CD4-positive, alpha-beta T cell treated with Interleukin-4 for 1 hour (primary cell): ENCODE data around the gene TM7SF3.
"Not testable (repeated sequence)": the region's sequence is repeated elsewhere in the genome, so short reads cannot be mapped to it uniquely, and the experiment has no call there.

ENCODE experiments used
- DNase-seq, 2 donors: peaks; one replicate each; pipeline ENCODE4 v3.0.0-alpha.2; 2020 to 2022

TM7SF3 gene

DNA sequence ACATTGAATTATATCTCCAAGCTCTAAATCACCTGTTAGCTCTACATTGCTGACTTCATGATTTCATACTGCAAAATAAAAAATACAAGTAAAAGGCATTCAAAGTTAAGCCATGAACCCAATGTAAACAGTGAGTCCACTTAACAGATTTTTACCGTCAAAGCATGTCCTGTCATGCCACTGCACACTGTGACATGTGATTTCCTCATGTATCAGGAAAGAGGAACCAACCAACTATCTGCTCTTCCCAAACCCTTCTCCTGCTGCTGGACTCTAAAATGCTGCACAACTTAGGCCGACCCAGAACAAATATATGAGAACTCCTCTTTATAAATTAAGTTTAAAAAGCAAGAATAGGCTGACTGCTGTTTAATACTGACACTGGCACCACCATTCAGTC is 37.5 kb downstream of the TM7SF3 start:
- no peak for DNase-seq

DNA sequence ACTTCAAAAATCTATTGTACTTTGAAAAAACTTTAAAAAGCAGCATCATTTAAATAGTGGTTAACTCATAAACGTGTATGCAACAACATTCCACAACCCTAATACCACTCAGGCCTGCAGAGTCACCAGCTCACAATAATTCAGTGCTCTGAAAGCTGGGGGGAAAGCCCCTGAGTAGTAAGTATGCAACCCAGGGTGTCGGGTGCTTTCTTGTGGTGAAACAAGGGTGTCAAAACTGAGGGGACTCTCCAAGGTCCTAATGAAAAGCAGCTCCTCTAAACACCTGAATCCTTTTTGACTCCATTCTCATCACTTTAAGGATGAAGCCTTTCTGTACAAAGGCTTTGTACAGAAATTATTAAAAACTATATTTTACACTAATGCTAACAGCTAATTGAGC is 42.2 kb downstream of the TM7SF3 start:
- DNase-seq: peak; percentile 63 to 78

DNA sequence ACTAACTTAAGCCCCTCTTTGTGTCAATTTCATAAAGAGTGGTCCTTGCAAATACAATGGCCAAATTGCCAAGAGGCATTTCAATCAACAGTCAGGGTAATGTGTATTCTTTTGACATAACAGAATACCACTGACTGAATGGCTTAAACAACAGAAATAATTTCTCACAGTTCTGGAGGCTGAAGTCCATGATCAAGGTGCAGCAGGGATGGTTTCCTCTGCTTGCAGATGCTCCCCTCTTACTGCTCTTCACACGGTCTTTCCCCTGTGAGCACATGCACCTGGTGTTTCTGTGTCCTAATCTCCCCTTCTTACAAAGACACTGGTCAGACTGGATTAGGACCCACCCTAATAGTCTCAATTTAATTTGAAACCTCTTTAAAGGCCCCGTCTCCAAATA is 44.0 kb downstream of the TM7SF3 start:
- DNase-seq: no peak

DNA sequence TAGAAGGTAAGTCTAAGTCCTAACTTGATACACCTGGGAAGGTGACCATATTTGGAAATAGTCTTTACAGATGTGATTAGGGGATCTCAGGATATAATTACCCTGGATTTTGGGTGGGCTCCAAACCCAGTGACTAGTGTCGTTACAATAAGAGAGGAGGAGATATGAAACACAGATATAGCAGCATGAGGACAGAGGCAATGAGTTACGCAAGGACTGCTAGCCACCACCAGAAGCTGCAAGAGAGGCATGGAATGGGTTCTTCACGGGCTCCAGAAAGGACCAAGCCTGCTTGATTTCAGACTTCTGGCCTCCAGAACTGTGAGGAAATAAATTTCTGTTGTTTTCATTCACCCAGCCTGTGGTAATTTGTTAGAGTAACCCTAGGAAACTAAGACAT is 47.3 kb downstream of the TM7SF3 start:
- DNase-seq: no peak

DNA sequence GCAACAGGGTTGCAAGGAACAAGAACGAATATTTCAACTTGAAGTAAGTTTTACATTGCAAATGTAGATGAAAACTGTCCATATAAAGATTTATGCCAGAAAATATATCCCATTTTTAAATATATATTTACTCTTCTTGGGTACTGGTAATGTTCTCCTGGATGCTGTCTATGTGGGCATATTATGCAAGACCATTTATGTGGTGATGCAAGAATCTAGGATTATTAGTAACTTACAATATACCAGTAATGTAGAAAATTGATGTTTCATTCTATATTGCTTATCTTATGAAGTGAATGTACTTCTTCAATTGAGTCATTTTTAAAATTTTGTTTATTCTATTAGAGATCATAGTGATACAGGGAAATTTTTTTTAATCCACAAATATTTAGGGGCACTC is 50.8 kb downstream of the TM7SF3 start:
- DNase-seq: no peak

DNA sequence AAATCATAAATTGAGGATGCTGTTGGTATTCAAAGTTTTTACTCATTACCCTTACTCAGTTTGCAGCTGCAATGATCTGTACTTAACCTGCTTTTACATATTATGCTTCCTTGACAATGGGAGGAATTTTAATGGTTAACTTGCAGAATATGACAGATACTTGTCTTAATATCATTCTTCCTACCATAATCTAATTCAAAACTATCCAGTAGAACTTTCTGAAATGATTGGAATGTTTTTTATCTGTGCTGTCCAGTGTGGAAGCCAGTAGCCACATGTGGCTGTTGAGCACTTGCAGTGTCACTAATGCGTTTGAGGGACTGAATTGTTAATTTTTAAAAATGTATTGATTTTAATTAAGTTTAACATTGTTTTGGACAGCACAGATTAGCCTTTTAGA is 52.4 kb downstream of the TM7SF3 start:
- DNase-seq: no peak

DNA sequence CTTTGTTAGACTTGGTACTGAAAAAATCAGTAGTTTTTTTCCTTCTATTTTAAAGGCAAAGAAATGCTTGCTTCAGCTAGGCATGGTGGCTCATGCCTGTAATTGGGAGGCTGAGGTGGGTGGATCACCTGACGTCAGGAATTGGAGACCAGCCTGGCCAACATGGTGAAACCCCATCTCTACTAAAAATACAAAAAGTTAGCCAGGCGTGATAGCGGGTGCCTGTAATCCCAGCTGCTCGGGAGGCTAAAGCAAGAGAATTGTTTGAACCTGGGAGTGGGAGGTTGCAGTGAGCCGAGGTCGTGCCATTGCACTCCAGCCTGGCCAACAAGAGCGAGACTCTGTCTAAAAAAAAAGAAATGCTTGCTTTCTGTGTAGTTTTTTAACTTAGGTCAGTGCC is 52.8 kb downstream of the TM7SF3 start:
- not testable (repeated sequence) for DNase-seq

DNA sequence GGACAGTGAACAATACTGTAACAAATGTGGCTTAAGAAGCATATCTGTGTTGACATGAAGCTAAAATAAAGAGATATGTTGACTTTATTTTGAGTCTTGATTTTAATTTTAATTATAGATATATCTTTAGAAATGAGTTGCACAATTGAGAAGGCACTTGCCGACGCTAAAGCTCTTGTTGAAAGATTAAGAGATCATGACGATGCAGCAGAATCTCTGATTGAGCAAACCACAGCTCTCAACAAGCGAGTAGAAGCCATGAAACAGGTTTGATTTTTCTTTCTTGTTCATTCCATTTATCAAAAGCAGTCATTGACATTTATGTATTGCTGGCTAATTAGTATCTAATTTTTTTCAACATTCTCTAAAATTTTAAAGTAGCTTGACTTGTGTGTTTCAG is 60.2 kb downstream of the TM7SF3 start:
- DNase-seq: no peak

DNA sequence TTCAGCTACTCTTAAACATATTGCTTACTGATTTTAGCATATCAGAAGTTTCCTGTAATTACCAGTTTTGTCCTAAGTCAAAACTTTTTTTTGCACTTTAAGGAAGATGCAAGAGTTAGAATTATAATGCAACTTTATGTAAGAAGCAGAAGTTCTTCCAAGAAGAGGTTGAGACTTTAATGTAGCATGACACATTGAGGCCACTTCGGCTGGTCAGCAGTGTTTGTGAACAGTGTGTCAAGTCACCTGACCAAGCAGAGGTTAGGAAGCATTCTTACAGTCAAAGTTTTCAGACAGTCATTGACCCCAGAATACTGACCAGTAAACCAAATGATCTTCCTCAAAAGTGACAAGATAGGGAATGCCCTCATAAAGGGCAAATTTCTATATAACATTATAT is 60.7 kb downstream of the TM7SF3 start:
- DNase-seq: peak in 1 of 2 donors; percentile 44

DNA sequence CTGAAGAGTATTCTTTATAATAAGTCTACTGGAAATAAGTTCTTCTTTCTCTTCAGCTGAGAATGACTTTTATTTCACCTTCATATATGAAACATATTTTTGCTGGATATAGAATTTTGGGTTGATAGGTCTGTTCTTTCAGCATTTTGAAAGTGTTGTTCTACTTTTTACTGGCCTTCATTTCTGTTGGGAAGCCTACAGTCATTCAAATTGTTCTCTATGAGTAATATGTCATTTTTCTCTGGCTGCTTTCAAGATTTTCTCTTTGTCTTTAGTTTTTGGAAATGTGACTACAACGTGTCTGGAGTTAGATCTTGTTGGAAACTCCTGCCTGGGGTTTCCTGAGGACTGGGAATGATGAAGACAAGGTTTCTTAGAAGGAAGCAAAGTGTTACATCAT is 65.9 kb downstream of the TM7SF3 start:
- no peak for DNase-seq

DNA sequence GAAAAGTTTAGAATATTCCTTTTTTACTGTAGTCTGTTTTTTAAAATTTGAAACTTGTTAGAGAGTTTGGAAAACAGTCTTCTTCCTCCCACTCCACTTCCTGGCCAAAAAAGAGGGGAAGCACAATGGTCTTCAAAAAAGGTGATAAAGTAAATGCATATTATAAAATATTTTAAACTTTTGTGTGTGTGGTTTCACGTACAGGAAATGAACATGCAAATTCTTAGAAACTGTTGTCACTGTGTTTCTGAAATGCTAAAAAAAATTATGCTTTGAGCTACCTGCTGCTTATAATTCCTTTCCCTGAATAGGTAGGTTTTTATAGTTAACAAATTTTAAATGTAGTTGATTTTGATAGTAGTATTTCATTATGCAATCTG is 73.0 kb downstream of the TM7SF3 start:
- DNase-seq: peak in 1 of 2 donors; percentile 68

DNA sequence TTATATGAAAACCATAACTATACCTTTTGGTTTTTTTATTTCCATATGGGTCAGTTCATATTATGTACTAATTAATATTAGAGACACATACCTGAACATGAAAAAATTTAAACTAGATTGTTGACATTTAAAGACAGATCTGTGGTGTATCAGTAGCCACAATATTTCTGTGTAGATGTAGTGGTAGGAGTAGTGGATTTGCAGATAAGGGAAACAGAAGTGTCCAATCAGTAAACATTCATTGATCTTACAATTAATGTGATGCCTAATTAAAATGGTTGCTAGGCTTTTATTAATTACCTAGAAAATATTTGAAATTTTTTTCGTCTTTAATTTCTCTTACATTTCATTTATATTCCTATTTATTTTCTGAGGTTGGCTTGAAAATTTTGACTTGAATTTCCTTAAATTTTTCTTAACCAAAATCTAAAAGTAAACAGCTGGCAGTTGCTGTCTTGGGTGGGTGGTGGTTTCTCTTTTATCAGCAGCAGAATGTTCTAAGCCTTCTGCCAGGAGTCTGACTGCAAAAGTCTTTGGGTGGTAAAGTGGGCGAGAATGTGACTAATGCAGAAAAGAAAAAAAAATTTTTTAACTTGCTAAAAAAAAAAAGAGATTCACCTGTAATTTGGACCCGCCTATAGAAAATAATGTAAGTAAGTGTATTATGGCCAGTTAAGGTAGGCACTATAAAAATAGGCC is 73.5 kb downstream of the TM7SF3 start:
- DNase-seq: peak in 1 of 2 donors; percentile 62

DNA sequence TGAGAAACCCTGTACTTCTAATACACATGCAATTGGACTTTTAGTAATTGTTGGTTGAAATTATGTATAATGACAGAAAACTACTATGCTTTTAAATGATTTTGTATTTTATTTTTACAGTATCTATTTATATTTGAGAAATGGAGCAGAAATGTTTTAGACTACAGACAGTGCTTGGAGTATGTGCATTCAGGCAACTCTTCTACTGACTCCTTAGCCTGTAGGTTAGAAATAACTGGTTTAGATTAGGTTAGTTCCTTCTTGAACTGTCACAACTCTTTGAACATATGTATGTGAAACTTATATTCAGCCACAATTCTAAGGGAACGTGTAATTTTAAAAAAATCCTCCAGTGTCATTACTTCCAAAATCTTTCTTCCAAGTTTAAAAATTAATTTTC is 74.2 kb downstream of the TM7SF3 start:
- DNase-seq: no peak

DNA sequence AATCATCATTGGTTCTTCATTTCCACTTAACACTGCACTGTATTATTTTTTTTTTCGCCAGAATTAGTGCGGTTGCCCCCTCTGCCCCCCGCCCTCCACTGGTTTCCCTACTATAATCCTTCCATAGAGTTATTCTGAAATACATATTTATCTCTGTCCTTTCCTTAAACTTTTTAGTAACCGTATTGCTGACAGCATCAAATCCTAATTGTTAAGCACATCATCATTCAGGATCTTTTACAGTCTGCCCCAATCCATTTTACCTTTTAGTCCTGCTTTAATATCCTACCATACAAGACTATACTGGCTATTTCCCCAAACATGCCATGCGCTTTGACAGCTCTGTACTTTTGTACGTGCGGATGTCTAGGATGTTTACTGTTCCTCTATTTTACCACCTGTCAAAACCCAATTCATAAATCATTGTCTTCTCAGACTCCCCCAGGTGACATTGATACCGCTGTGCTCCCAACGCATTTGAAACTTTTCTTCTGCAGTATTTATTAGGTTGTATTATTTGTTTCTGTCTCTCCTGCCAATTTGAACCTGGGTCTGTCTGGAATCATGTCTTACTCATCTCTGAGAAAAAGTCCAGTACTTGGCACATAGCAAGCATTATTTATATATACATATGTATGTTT is 74.9 kb downstream of the TM7SF3 start:
- peak in 1 of 2 donors; percentile 30 for DNase-seq

DNA sequence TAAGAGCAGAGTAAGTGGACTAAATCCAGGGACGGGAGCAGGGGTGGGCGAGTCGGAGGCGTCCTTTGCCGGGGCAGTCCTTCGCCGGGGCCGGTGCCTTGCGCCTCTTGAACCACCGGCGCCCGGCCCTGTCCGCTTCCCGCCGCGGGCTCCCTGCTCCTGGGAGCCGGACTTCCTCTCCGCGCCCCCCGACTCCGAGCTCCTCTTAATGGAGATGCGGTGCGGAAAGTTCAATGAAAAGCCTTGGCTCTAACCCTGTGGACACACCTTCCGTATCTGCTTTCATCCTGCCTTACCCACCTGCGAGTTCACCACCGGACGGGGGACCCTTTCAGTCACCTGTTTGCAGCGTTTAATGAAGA is 75.5 kb downstream of the TM7SF3 start:
- DNase-seq: peak in 1 of 2 donors; percentile 42

DNA sequence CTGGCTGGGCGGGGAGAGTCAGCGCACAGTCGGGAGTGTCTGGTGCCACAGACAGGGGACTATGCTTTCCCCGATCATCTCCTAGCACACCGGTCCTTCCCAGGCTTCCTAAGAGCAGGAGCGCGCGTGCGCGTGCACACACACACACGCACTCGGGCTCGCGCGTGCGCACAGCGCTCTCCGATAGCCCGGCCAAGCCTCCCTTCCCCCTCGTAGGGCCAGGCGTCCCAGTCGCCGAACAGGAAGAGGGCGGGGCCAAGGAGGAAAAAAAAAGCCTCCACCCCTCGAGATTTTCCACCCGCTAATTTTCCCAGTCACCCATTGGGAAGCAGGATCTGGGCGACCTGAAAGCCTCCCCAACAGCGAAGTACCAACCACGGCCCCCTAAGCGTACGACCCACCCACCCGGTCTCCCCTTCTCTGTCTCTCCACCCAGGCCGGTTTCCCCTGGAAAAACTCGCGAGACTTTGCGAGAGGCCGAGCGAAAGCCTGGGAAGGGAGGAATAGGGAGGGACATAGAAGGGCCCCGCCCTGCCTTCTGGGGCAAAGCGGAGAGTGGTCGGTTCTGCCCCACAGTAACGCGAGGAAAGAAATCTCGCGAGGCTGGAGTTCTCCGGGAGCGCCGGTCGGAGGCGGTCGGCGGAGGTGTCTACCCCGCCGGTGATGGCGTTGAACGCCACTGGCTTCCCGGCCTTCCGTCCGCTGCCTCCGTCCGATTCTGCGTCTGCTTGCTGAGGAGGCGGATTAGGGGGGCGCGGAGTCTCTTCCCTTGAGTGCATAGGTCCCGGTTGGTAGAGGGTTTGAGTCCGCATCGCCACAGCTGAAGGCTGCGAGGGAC is 76.1 kb downstream of the TM7SF3 start, which contains the start of the genes FGFR1OP2 and INTS13:
Gene FGFR1OP2 (plus strand): TSS at position 608 of the 838 bp plus-strand sequence. CDS start 15,689 bp downstream, outside the sequence.
Gene INTS13 (minus strand): TSS at position 119 of the 838 bp plus-strand sequence. CDS start 1,178 bp downstream, outside the sequence.
- DNase-seq: peak; percentile 98

DNA sequence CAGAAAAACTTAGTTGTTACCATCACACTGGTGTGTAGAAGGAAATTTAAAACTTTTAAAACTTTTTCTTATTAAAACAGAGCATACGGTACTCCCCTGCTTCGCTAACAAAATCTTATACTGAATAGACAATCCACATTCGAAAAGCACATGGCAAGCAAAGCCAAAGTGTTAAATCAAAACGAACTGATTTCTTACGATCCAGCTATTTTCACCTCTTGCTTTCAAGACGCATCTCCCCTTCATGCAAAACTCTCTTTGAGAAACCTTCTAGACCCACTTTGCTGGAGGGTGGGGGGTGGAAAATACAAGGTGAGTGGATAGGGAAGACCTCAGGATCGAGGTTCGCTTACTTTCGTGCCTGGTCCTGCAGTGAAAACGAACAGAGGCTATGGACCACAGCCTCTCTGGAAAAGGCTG is 76.7 kb downstream of the TM7SF3 start:
- DNase-seq: no peak

DNA sequence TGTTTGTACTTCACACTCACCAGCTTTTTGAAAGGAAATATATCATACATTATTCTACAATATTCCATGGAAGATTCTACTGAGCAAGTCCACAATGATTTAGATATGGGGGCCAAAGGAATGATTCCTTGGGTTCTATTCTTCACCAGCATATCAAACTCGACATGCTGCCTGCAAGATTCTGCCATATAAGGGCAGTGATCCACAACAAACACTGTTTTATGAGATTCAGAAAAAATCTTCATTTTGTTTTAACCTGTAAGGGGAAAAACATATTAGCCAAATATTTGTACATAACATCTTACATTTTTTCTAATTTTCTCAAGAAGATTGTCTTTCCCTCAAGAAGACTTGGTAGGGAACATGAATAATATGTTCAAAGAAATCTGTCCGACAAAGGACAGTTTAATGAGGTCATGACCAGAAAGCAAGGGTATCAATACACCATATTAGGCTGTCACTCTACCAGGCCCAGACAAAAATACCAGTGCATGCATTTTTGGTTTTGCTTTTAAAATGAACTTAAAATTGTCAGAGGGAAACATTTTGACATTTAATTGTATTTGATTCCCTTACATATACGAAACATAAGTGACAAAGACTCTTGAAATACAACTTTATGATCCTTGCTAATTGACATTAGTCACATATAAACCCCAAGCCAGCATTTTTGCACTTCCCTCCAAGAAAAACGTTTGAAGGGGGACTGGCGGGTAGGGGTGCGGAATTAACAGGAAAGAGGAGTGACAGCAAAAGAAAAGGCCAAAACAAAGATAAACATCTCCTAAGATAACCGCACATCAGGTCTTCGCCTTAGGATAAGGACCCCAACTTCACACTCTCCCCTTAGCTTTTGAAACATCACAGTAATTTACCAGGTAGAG is 77.4 kb downstream of the TM7SF3 start:
- peak in 1 of 2 donors; percentile 63 for DNase-seq

DNA sequence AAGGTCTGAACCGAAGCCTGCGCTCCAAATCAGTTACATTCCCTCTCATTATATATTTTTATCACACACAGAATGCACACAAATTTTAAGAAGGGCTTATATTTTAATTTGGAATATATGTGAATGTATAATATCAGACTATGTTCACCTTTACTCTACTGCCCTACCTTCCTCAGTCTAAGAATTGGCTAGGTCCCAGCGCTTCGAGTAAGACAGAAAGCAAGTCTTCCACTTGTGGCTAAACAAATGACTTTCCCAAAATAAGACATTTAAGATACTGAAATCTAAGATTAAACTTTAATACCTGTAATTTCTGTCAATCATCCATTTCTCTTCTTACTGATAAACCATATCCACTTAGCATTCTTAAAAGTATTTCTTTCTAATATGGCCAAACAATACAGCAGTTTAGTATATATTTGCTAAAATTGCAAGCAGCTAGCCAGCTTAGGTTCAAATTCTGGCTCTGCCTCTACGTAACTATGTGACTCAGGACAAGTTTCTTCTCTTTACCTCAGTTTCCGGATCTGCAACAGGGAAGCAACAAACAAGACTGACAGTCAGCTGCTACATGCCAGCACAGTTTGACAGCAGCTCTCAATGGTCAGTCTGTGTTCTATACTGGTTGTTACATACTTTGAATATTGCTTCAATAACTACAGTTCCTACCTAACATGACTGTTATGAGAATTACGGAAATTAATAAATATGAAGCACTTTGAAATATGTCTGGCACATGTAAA is 78.4 kb downstream of the TM7SF3 start:
- DNase-seq: peak in 1 of 2 donors; percentile 29

DNA sequence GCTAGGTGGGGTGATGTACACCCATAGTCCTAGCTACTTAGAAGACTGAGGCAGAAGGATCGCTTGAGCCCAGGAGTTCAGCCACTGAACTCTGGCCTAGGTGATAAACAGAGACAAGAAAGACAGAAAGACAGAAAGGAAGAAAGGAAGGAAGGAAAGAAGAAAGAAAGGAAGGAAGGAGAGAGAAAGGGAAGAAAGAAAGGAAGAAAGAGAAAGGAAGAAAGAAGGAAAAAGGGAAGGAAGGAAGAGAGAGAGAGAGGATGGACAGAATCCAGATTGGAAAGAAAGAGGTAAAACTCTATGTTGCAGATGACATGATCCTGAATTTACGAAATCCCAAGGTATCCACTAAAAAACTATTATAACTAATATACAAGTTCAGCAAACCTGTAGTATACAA is 84.6 kb downstream of the TM7SF3 start:
- no peak for DNase-seq

DNA sequence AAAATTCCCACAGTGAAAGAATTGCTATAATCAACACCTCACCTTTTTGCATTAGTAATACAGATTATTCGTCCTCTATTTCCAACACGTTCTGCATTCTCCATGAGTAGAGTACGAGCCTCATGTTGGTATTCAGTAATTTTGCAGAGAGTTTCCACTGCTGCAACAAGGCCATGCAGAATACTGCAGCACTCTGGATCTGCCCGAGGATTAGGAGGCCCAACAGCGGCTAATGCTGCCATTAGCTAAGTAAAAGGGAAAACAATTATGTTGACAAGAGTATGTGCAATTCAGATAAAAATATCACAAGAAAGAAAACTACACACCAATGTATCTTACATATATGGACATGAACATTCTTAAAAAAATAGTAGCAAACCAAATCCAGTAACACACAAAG is 85.5 kb downstream of the TM7SF3 start:
- DNase-seq: no peak
